ENCODE measurements around the gene ATP11A. TPM values are rescaled to one million over a fixed set of nuclear protein-coding genes. Genes with fewer than 3 reads are reported as not detected.

The ATP11A gene
- total and polyA plus RNA-seq, 9 of the 15 experiments (the other 6 are each of a cell fraction or from before 2014, with no cell fraction given) = 0.38 to 34.2 (median 4.2) TPM

DNA sequence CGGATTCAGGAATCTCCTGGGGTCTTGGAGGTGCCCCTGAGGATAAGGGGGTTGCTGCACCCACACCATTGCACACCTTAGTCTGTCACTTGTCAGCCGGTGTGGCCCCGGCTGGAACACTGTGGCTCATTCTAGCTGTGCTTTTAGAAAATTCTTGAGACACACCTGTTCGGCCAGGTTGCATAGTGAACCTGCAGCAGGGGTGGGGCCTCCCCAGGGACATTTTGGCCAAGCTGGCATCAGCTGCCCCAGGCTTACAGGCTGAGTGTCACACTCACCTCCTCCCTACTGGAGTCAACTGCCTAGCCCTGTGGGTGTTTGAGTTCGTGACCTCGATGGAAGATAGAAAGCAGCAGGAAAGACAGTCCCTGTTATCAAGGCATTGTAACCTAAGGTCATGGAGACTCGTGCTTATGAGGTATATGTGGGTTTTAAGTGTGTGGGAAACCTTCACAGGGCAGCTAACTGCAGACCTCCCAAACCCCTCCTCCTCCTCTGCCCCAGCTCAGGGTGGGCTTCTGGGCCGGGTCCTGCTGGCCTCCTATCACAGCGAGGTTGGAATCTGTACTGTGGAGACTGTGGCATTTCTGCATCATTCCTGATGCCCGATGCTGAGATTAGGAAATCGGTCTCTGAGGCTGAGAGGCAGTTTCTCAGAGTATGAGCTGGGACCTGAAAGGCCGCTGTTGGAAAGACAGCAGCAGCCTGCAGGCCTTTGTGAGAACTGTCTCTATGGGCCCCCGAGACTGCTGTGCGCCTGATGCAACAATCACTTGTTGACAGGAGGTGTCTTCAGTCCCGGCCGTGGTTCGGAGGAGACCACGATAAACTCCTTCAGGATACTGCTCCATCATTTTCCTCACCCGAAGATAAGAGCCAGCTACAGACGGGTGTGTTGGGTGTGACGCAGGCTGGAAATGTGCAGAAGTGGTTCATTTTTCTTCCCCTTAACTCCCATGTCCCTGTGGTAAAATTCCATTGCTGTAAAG lies 72.2 kb downstream of the ATP11A start (continued):
- TF ChIP-seq RCOR1 (IDR thresholded peaks at IDR 0.05; ENCODE audit: borderline replicate concordance in 1 of 2, low read depth in 2 of 2, low read length in 2 of 2) = peak in 1 of 2 experiments; percentile 64; a peak in 2 of 4 replicates
- peak; percentile 67; the same call in 1 of the 2 replicates for TF ChIP-seq ATF4 (CRISPR knock-in tag; IDR thresholded peaks at IDR 0.05)
- TF ChIP-seq ZNF584 (CRISPR knock-in tag; IDR thresholded peaks at IDR 0.05; ENCODE audit: low read depth) = no peak
- TF ChIP-seq CXXC5 (CRISPR knock-in tag; IDR thresholded peaks at IDR 0.05) = peak; percentile 66
- no peak for TF ChIP-seq NR2C2 (CRISPR knock-in tag; IDR thresholded peaks at IDR 0.05)
- peak; percentile 63 for TF ChIP-seq NR2C2 (tag; IDR thresholded peaks at IDR 0.05)
- TF ChIP-seq CEBPG (CRISPR knock-in tag; IDR thresholded peaks at IDR 0.05) = peak; percentile 88
- peak; percentile 37 to 68; a peak in 2 of 4 replicates for TF ChIP-seq CEBPG (tag; conservative IDR thresholded peaks at IDR 0.05 in 1 of 2, IDR thresholded peaks at IDR 0.05 in 1 of 2)
- TF ChIP-seq NONO (IDR thresholded peaks at IDR 0.05; ENCODE audit: low read depth in 2 of 2, low read length in 1 of 2) = no peak
- TF ChIP-seq TGIF2 (CRISPR knock-in tag; IDR thresholded peaks at IDR 0.05) = no peak
- TF ChIP-seq SRSF1 (IDR thresholded peaks at IDR 0.05; ENCODE audit: low read depth, low read length) = no peak
- no peak for TF ChIP-seq DACH1 (IDR thresholded peaks at IDR 0.05; ENCODE audit: partially characterized antibody)
- TF ChIP-seq SAFB2 (IDR thresholded peaks at IDR 0.05; ENCODE audit: borderline replicate concordance, low read depth, low read length, severe bottlenecking) = no peak
- TF ChIP-seq MEIS2 (IDR thresholded peaks at IDR 0.05; ENCODE audit: partially characterized antibody) = peak; percentile 75
- peak; percentile 55; the same call in 1 of the 2 replicates for TF ChIP-seq CTBP1 (IDR thresholded peaks at IDR 0.05; ENCODE audit: borderline replicate concordance)
- TF ChIP-seq, protein P1, sequence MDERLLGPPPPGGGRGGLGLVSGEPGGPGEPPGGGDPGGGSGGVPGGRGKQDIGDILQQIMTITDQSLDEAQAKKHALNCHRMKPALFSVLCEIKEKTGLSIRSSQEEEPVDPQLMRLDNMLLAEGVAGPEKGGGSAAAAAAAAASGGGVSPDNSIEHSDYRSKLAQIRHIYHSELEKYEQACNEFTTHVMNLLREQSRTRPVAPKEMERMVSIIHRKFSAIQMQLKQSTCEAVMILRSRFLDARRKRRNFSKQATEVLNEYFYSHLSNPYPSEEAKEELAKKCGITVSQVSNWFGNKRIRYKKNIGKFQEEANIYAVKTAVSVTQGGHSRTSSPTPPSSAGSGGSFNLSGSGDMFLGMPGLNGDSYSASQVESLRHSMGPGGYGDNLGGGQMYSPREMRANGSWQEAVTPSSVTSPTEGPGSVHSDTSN (CRISPR knock-in tag; IDR thresholded peaks at IDR 0.05; ENCODE audit: low read depth) = no peak
- TF ChIP-seq, protein P1 (tag; conservative IDR thresholded peaks at IDR 0.05; ENCODE audit: low read depth) = peak; percentile 61; the same call in 1 of the 2 replicates
